ENCODE measurements around the gene SLC2A3. TPM values are rescaled to one million over a fixed set of nuclear protein-coding genes. Genes with fewer than 3 reads are reported as not detected.
"Not testable (repeated sequence)": the region's sequence is repeated elsewhere in the genome, so short reads cannot be mapped to it uniquely, and the experiment has no call there.

Gene SLC2A3
- total RNA-seq, 1 experiment from 2014 or later = 3,303 TPM

GRCh38 chr12:7954418-7954817 lies 18.4 kb upstream of the SLC2A3 start:
- H3K27me3 ChIP-seq (replicated peaks; ENCODE audit: control insufficient read depth, insufficient read depth, low read length); intact Hi-C loops (cut with micrococcal nuclease; ENCODE audit: unreplicated experiment); H3K9me3 ChIP-seq; POLR2A ChIA-PET; DNase-seq; H3K27me3 Mint-ChIP-seq (ENCODE audit: insufficient read depth, unreplicated experiment); H3K36me3 ChIP-seq (ENCODE audit: control insufficient read depth, insufficient read depth, low read length); H3K4me3 ChIP-seq (ENCODE audit: low read depth, low read length); H3K9me3 Mint-ChIP-seq (ENCODE audit: unreplicated experiment); CTCF ChIA-PET: not testable (repeated sequence)
- Mint-ChIP-seq H3K36me3 (ENCODE audit: insufficient read depth, unreplicated experiment) (peaks cover 15% of the 10 kb centered on the region), H3K27ac (ENCODE audit: unreplicated experiment) (peak overlapping the region; percentile 81), H3K4me3 (ENCODE audit: unreplicated experiment) (peak overlapping the region; percentile 33), H3K4me1 (ENCODE audit: low read depth, unreplicated experiment) (peaks cover 20% of the 10 kb centered on the region)
- peaks cover 22% of the 10 kb centered on the region for H3K4me1 ChIP-seq
- BruUV-seq (replicated peaks) = TSS peak; percentile 100

- H3K27me3 ChIP-seq (replicated peaks; ENCODE audit: control insufficient read depth, insufficient read depth, low read length); CTCF ChIA-PET; H3K9me3 ChIP-seq; H3K36me3 Mint-ChIP-seq (ENCODE audit: insufficient read depth, unreplicated experiment); H3K4me3 ChIP-seq (ENCODE audit: low read depth, low read length); H3K4me3 Mint-ChIP-seq (ENCODE audit: unreplicated experiment); BruUV-seq (replicated peaks); H3K9me3 Mint-ChIP-seq (ENCODE audit: unreplicated experiment); H3K36me3 ChIP-seq (ENCODE audit: control insufficient read depth, insufficient read depth, low read length); H3K27me3 Mint-ChIP-seq (ENCODE audit: insufficient read depth, unreplicated experiment); intact Hi-C loops (cut with micrococcal nuclease; ENCODE audit: unreplicated experiment): not testable (repeated sequence)
- POLR2A ChIA-PET = interaction anchor here (0.7 kb wide), 2 partner anchors 20 to 74 kb away, joined by 4 to 11 read pairs; no protein-coding TSS in a partner anchor
- DNase-seq = peak in 1 of 2 experiments; percentile 11
- H3K4me1 ChIP-seq = peaks cover 22% of the 10 kb centered on the region
- peaks cover 20% of the 10 kb centered on the region for H3K4me1 Mint-ChIP-seq (ENCODE audit: low read depth, unreplicated experiment)
- H3K27ac Mint-ChIP-seq (ENCODE audit: unreplicated experiment) = peak overlapping the region; percentile 81
Observed at GRCh38 chr12:7953912-7954311, 17.9 kb upstream of the SLC2A3 start.

- POLR2A ChIA-PET = no interaction called here
- intact Hi-C loops (cut with micrococcal nuclease; ENCODE audit: unreplicated experiment) = no loop called here
- Mint-ChIP-seq H3K27ac (ENCODE audit: unreplicated experiment) (no peak overlapping the region), H3K36me3 (ENCODE audit: insufficient read depth, unreplicated experiment) (peaks cover 8% of the 10 kb centered on the region), H3K4me1 (ENCODE audit: low read depth, unreplicated experiment) (peaks cover 23% of the 10 kb centered on the region), H3K4me3 (ENCODE audit: unreplicated experiment) (no peak overlapping the region), H3K27me3 (ENCODE audit: insufficient read depth, unreplicated experiment) (no peaks in the 10 kb centered on the region), H3K9me3 (ENCODE audit: unreplicated experiment) (no peaks in the 10 kb centered on the region)
- Histone ChIP-seq H3K9me3 (no peaks in the 10 kb centered on the region), H3K27me3 (replicated peaks; ENCODE audit: control insufficient read depth, insufficient read depth, low read length) (no peaks in the 10 kb centered on the region), H3K4me3 (ENCODE audit: low read depth, low read length) (no peak overlapping the region), H3K4me1 (peaks cover 22% of the 10 kb centered on the region), H3K36me3 (ENCODE audit: control insufficient read depth, insufficient read depth, low read length) (no peaks in the 10 kb centered on the region)
- TF ChIP-seq CTCF (IDR thresholded peaks at IDR 0.05; ENCODE audit: insufficient read depth in 1 of 2, low read depth in 1 of 2, low read length in 1 of 2, severe bottlenecking in 1 of 2, unreplicated experiment in 1 of 2) = no peak
- no peak for DNase-seq
- CTCF ChIA-PET = no interaction called here
- no TSS peak for BruUV-seq (replicated peaks)
Observed at GRCh38 chr12:7951671-7952070, 15.7 kb upstream of the SLC2A3 start.

- H3K4me3 Mint-ChIP-seq (ENCODE audit: unreplicated experiment); H3K9me3 ChIP-seq; H3K27ac Mint-ChIP-seq (ENCODE audit: unreplicated experiment); H3K27me3 Mint-ChIP-seq (ENCODE audit: insufficient read depth, unreplicated experiment); H3K27me3 ChIP-seq (replicated peaks; ENCODE audit: control insufficient read depth, insufficient read depth, low read length); DNase-seq; CTCF ChIA-PET; H3K9me3 Mint-ChIP-seq (ENCODE audit: unreplicated experiment); H3K36me3 ChIP-seq (ENCODE audit: control insufficient read depth, insufficient read depth, low read length); intact Hi-C loops (cut with micrococcal nuclease; ENCODE audit: unreplicated experiment); H3K4me3 ChIP-seq (ENCODE audit: low read depth, low read length); BruUV-seq (replicated peaks); H3K36me3 Mint-ChIP-seq (ENCODE audit: insufficient read depth, unreplicated experiment): not testable (repeated sequence)
- H3K4me1 Mint-ChIP-seq (ENCODE audit: low read depth, unreplicated experiment) = peaks cover 23% of the 10 kb centered on the region
- POLR2A ChIA-PET = interaction anchor here (1.3 kb wide), 1 partner anchor 10 kb away, joined by 9 read pairs; no protein-coding TSS in a partner anchor
- peaks cover 22% of the 10 kb centered on the region for H3K4me1 ChIP-seq
Observed at GRCh38 chr12:7950230-7950943, 14.4 kb upstream of the SLC2A3 start.
